ENCODE results near the gene SH3GL2.

GRCh38 chr9:17739736-17740135 lies 160.9 kb downstream of the SH3GL2 start:
- TF ChIP-seq POLR2A (IDR thresholded peaks at IDR 0.05), result no peak
- TF ChIP-seq CTCF (IDR thresholded peaks at IDR 0.05), result no peak

All from heart left ventricle (tissue), 13 donors.